GM18505 (cell line): ENCODE measurements around the gene TTLL5.

Experiments used
- ATAC-seq: cut with Tn5 transposase; IDR thresholded peaks from one replicate; pipeline ENCODE4 v1.9.1; 2021; ENCODE audit not compliant: unreplicated experiment
- POLR2A ChIP-seq: IDR thresholded peaks from 4 replicates; pipeline ENCODE4 v1.6.1; 2011; ENCODE audit warnings: borderline replicate concordance; ENCODE audit not compliant: insufficient read depth, insufficient read length; ENCODE audit errors: extremely low read depth

The TTLL5 gene

GRCh38 chr14:75697386-75697785, 36.3 kb downstream of the TTLL5 start:
- no peak for ATAC-seq
- TF ChIP-seq POLR2A, result no peak

- no peak for ATAC-seq
- TF ChIP-seq POLR2A, result no peak
These were observed 36.9 kb downstream of the TTLL5 start for GRCh38 chr14:75697918-75698317.

GRCh38 chr14:75699331-75699730, 38.3 kb downstream of the TTLL5 start:
- ATAC-seq, result no peak
- TF ChIP-seq POLR2A, result no peak

- no peak for ATAC-seq
- no peak for TF ChIP-seq POLR2A
These were observed 39.2 kb downstream of the TTLL5 start for GRCh38 chr14:75700295-75700694.

- TF ChIP-seq POLR2A, result no peak
- ATAC-seq, result no peak
These were observed 41.1 kb downstream of the TTLL5 start for GRCh38 chr14:75702122-75702521.

- TF ChIP-seq POLR2A, result no peak
- ATAC-seq, result no peak
These were observed 41.7 kb downstream of the TTLL5 start for GRCh38 chr14:75702616-75703261.

GRCh38 chr14:75703467-75703866, 42.4 kb downstream of the TTLL5 start:
- no peak for ATAC-seq
- no peak for TF ChIP-seq POLR2A

- ATAC-seq, result no peak
- no peak for TF ChIP-seq POLR2A
These were observed 44.0 kb downstream of the TTLL5 start for GRCh38 chr14:75705014-75705413.

- TF ChIP-seq POLR2A, result no peak
- no peak for ATAC-seq
These were observed 48.3 kb downstream of the TTLL5 start for GRCh38 chr14:75709207-75709812.

GRCh38 chr14:75711105-75711795, 50.2 kb downstream of the TTLL5 start:
- ATAC-seq, result no peak
- TF ChIP-seq POLR2A, result no peak

GRCh38 chr14:75711796-75712211, 50.8 kb downstream of the TTLL5 start:
- TF ChIP-seq POLR2A, result no peak
- ATAC-seq, result no peak

GRCh38 chr14:75714991-75715390, 53.9 kb downstream of the TTLL5 start:
- TF ChIP-seq POLR2A, result no peak
- ATAC-seq, result no peak

- TF ChIP-seq POLR2A, result no peak
- ATAC-seq, result no peak
These were observed 55.1 kb downstream of the TTLL5 start for GRCh38 chr14:75715926-75716780.
